HG03354 (cell line): ENCODE data around the gene PLPPR1.
"Not testable (repeated sequence)": the region's sequence is repeated elsewhere in the genome, so short reads cannot be mapped to it uniquely, and the experiment has no call there.

Experiments used
- ATAC-seq: cut with Tn5 transposase; IDR thresholded peaks from one replicate; pipeline ENCODE4 v1.9.1; 2021; ENCODE audit warnings: mild to moderate bottlenecking; ENCODE audit not compliant: unreplicated experiment, poor library complexity, severe bottlenecking

The PLPPR1 gene

GRCh38 chr9:101115102-101115501 lies 86.6 kb downstream of the PLPPR1 start:
- no peak for ATAC-seq

DNA sequence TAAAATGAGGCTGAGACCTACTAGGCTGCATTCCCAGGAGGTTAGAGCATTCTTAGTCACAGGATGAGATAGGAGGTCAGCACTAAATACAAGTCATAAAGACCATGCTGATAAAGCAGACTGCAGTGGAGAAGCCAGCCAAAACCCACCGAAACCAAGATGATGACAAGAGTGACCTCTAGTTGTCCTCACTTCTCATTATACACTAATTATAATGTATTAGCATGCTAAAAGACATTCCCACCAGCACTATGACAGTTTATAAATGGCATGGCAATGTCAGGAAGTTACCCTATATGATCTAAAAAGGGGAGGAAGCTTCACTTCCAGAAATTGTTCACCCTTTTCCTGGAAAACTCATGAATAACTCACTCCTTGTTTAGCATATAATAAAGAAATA lies 88.6 kb downstream of the PLPPR1 start:
- ATAC-seq = no peak

- peak; percentile 85 for ATAC-seq
Measured at GRCh38 chr9:101119206-101119819, 90.8 kb downstream of the PLPPR1 start.

DNA sequence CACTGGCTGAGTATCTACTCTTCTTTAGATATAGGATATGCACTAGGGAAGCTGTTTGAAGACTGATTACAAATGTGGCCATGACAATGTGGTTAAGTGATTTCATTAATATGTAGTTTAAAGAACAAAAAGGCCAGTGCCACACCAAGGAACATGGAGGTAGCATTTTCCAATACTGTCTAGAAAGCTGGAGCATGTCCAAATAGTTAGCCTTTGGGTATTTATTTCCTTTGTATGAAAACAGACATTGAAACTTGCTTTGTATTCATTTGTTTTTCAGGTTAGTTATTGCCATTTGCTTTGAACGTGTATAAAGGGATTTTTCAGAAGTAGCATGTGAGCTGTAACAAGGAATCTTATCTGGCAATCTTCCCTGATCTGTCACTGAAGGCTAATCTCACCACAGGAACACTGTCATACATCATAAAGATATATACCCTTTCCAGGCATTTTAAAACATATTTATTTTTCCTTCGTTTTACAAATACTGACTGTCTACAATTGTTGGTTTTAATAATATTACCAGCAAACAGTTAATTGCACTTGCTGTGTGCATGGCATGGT lies 93.4 kb downstream of the PLPPR1 start:
- ATAC-seq = no peak

GRCh38 chr9:101126556-101126955 lies 98.0 kb downstream of the PLPPR1 start:
- peak; percentile 80 for ATAC-seq

GRCh38 chr9:101127369-101127768 lies 98.8 kb downstream of the PLPPR1 start:
- ATAC-seq = not testable (repeated sequence)

- ATAC-seq = no peak
Measured at GRCh38 chr9:101128623-101129022, 100.1 kb downstream of the PLPPR1 start.

DNA sequence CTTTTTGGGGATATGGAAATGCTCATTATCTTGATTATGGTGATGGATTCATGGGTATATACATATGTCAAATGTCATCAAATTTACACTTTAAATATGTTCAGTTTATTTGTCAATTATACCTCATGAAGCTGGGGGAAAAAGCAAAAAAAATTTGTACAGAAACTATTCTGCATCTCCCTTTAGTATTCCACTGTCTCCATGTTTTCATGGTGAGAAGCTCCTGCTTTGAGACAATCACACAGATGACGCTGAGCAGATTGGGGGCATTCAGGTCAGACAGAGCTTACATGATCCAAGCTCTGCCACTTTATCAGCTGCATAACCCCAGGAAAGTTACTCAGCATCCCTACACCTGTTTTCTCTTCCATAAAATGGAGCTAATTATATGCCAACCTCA lies 101.5 kb downstream of the PLPPR1 start:
- ATAC-seq = no peak

- ATAC-seq = no peak
Measured at GRCh38 chr9:101131326-101131725, 102.8 kb downstream of the PLPPR1 start.

DNA sequence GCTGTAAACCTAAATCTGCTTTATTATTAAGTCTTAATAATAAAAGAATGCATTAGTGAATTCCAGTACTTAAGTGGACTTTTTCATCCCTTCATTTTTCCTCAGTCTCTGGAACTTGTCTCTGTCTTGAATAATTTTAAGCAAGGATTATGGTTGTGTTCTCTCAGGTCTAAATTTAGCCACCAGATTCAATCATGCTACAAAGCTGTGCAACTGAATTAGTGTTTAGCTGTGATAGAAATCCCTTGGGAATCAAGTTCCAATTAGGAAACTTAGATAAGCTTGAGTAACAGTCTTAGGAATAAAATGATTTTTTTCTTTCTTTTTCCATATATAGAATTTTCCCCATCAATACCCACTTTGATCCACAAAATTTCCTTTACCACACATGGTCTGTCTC lies 104.3 kb downstream of the PLPPR1 start:
- no peak for ATAC-seq

DNA sequence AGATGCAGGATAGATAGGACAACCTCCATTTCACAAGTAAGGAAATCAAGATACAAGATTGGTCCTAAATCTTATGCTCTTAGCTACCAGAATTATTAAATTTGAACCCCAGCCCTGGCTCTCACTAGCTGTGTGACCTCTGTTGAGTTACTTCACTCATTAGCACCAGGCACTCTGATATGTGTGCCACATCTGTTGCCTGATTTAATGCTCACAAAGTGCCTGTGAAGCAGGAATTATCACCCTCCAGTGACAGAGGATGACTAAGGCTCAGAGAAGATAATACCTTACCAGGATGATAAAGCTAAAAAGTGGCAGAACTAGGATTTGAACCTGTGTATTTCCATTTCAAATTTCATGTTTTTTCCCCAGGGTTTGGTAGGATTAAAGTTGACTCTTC lies 110.0 kb downstream of the PLPPR1 start:
- ATAC-seq = no peak

DNA sequence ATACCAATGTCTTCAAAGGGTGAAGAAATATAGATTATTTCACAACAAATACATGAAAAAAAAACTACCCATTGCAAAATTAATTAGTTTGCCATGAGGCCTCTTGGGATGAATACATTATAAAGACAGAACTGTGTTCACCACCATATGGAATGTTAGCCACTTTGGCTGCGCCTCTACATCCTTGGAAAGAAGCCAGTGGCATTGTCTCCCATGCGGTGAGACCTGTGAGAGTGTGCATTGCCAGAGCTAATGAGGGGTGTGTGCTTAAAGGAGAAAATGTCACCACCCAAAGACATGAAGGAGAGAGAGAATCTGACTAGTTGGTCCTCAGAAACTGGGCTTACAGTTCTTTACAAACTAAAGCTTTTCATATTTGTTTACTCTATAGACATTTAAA lies 110.6 kb downstream of the PLPPR1 start:
- ATAC-seq = no peak

GRCh38 chr9:101140764-101141163 lies 112.2 kb downstream of the PLPPR1 start:
- no peak for ATAC-seq

- no peak for ATAC-seq
Measured at GRCh38 chr9:101146508-101146907, 118.0 kb downstream of the PLPPR1 start.

GRCh38 chr9:101148344-101148743 lies 119.8 kb downstream of the PLPPR1 start:
- ATAC-seq = no peak

- no peak for ATAC-seq
Measured at GRCh38 chr9:101158361-101158760, 129.8 kb downstream of the PLPPR1 start.

GRCh38 chr9:101162231-101162630 lies 133.7 kb downstream of the PLPPR1 start:
- no peak for ATAC-seq

DNA sequence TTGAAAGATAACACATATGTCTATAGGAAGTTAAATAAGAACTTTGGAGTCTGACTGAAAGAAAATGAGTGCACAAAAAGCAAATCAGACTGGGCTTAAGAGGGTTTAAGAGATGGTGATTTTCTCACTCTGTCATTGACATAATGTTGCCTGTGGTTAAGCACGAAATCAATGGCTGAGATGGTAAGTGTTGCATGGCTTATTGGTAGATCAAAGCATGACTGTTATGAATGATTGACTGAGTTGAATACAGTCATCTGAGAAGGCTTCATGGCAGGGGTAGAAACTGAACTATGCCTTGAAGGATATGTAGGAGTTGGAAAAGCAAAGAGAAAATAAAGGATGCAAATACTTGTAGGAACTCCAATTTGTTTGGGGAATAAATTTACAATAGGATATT lies 136.6 kb downstream of the PLPPR1 start:
- peak; percentile 49 for ATAC-seq

DNA sequence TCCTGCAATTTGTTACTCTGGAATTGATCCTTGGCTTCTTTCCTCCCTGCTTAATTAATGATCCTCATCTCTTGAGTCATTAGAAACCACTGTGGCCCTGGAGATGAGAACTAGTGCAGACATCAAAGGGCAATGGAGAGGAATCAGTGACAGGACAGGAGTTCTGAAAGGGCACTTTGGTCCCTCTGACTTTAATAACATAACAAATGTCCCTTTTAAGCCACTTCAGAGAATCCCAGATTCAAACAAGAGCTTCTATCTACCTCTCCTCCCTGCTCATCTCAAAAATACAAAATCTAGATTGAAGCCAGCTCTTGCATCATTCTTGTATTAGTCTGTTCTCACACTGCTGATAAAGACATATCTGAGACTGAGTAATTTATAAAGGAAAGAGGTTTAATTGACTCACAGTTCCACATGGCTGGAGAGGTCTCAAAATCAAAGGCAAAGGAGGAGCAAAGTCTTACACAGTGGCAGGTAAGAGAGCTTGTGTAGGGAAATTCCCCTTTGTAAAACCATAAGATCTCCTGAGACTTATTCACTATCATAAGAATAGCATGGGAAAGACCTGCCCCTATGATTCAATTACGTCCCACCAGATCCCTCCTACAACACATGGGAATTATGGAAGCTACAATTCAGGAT lies 139.1 kb downstream of the PLPPR1 start:
- no peak for ATAC-seq

DNA sequence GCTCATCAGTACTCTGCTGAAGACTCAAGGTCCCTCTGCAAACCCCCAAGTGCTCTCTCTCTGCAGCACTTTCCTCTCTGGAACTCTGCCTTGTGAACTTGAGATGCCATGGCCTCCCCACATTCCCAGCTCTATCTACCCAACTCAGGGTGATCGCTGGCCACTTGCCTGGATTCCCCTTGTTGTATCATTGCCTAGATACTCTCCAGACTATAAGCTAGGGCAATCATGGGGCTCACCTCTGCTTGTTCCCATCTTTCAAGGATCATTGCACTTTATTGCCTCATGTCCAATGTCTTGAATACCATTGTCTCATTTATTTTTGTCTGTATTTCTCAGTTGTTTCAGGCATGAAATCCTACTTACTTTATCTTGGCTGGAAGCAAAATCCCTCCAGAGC lies 144.1 kb downstream of the PLPPR1 start:
- no peak for ATAC-seq

GRCh38 chr9:101173907-101174306 lies 145.4 kb downstream of the PLPPR1 start:
- ATAC-seq = no peak
